Hepatocyte (in vitro differentiated cells): Measurements from ENCODE around the gene EIF3D. TPM values are rescaled to one million over a fixed set of nuclear protein-coding genes. Genes with fewer than 3 reads are reported as not detected.
A peak's percentile ranks its signal among the peaks of the same experiment; 100 is the strongest.

ENCODE experiments used
- DNase-seq: peaks from one replicate; pipeline ENCODE4 v3.0.0-alpha.2; 2016; ENCODE audit warnings: low spot score
- H2AFZ ChIP-seq: fragments of 200-600 bp; sonication (generic); 2 replicates; pipeline ENCODE4 v1.6.0; 2016; ENCODE audit warnings: antibody characterized with exemption, mild to moderate bottlenecking
- H3K27ac ChIP-seq: fragments of 200-600 bp; sonication (generic); 2 replicates; pipeline ENCODE4 v1.5.1; 2016; ENCODE audit warnings: mild to moderate bottlenecking
- H3K27me3 ChIP-seq: fragments of 200-600 bp; sonication (generic); 2 replicates; pipeline ENCODE4 v1.6.1; 2016
- H3K36me3 ChIP-seq: fragments of 200-600 bp; sonication (generic); replicated peaks from 2 replicates; pipeline ENCODE4 v1.5.1; 2016; ENCODE audit warnings: low read depth; ENCODE audit not compliant: insufficient read depth
- H3K4me1 ChIP-seq: fragments of 200-600 bp; sonication (generic); 2 replicates; pipeline ENCODE4 v1.5.1; 2016; ENCODE audit warnings: mild to moderate bottlenecking, moderate library complexity; ENCODE audit not compliant: insufficient read depth
- H3K4me2 ChIP-seq: fragments of 200-600 bp; sonication (generic); 2 replicates; pipeline ENCODE4 v1.6.0; 2016
- H3K4me3 ChIP-seq: fragments of 200-600 bp; sonication (generic); 2 replicates; pipeline ENCODE4 v1.5.1; 2016; ENCODE audit warnings: mild to moderate bottlenecking
- H3K79me2 ChIP-seq: fragments of 200-600 bp; sonication (generic); 2 replicates; pipeline ENCODE4 v1.6.0; 2017; ENCODE audit warnings: mild to moderate bottlenecking
- H3K9me2 ChIP-seq: fragments of 200-600 bp; sonication (generic); replicated peaks from 2 replicates; pipeline ENCODE4 v1.6.0; 2017; ENCODE audit warnings: mild to moderate bottlenecking; ENCODE audit not compliant: insufficient read depth
- H3K9me3 ChIP-seq: fragments of 200-600 bp; sonication (generic); 2 replicates; pipeline ENCODE4 v1.5.1; 2016; ENCODE audit warnings: low read depth, mild to moderate bottlenecking
- H4K20me1 ChIP-seq: fragments of 200-600 bp; sonication (generic); 2 replicates; pipeline ENCODE4 v1.6.0; 2016; ENCODE audit warnings: mild to moderate bottlenecking; ENCODE audit not compliant: insufficient read depth, poor library complexity, severe bottlenecking
- EZH2 ChIP-seq: fragments of 200-600 bp; sonication (generic); IDR thresholded peaks from 2 replicates; pipeline ENCODE4 v1.6.1; 2016; ENCODE audit warnings: antibody characterized with exemption, mild to moderate bottlenecking, borderline replicate concordance
- EZH2phosphoT487 ChIP-seq: fragments of 200-600 bp; sonication (generic); IDR thresholded peaks from one replicate; pipeline ENCODE4 v1.6.1; 2018; ENCODE audit warnings: antibody characterized with exemption, mild to moderate bottlenecking, low read depth, moderate library complexity; ENCODE audit not compliant: unreplicated experiment, severe bottlenecking
- WGBS: methylation state at CpG from one replicate; pipeline ENCODE4 v1.1.6; 2016; ENCODE audit warnings: low lambda C conversion rate; ENCODE audit errors: missing lambda C conversion rate; 5-methylcytosine and 5-hydroxymethylcytosine counted together
- polyA plus RNA-seq: library from polyadenylated mRNA; unstranded; fragments of >200 nt; fragmentation: Nextera tagmentation; extraction: Ambion mirVana; gene quantifications from 2 replicates; pipeline ENCODE4 v1.2.1, GENCODE V29; 2016
- total RNA-seq: library from RNA; depleted of rRNA; stranded (reverse); fragments of >200 nt; gene quantifications from 2 replicates; pipeline ENCODE4 v1.2.3, GENCODE V29; 2014
- TF ChIP-seq, protein P1 (sequence below): fragments of 200-600 bp; sonication (generic); IDR thresholded peaks from 2 replicates; pipeline ENCODE4 v1.5.1; 2016; ENCODE audit warnings: antibody characterized with exemption, mild to moderate bottlenecking; ENCODE audit not compliant: poor library complexity

EIF3D gene
- total and polyA plus RNA-seq, 2 experiments from 2014 or later: 70.4 to 171 TPM

DNA sequence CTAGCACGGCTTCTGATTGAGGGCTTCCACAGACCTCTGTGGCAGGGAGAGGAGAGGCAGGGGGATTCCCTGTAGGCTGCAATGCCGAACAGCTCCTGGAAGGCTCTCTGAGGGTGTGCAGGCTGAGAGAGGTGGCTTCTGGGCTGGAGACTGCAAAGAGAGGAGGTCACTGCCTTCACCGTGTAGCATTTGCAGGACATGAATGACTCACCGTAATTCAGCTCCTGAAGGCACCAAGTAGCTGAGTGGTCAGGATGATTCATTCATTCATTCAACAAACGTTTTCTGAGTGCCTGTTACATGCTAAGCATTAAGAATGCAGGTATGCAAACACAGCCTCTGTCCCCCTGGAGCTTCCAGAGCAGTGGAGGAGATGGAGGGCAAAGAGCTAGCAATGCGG lies 18.0 kb upstream of the EIF3D start:
- Histone ChIP-seq H3K27me3 (peaks cover 8% of the 10 kb centered on the region), H3K4me2 (no peak overlapping the region), H3K4me1 (no peaks in the 10 kb centered on the region), H3K9me2 (no peaks in the 10 kb centered on the region), H2AFZ (no peak overlapping the region), H3K36me3 (no peaks in the 10 kb centered on the region), H3K27ac (no peak overlapping the region), H4K20me1 (no peaks in the 10 kb centered on the region), H3K79me2 (no peaks in the 10 kb centered on the region), H3K4me3 (no peak overlapping the region), H3K9me3 (no peaks in the 10 kb centered on the region)
- DNase-seq: peak; percentile 32
- no peak for TF ChIP-seq EZH2
- TF ChIP-seq EZH2phosphoT487: no peak
- TF ChIP-seq, protein P1, sequence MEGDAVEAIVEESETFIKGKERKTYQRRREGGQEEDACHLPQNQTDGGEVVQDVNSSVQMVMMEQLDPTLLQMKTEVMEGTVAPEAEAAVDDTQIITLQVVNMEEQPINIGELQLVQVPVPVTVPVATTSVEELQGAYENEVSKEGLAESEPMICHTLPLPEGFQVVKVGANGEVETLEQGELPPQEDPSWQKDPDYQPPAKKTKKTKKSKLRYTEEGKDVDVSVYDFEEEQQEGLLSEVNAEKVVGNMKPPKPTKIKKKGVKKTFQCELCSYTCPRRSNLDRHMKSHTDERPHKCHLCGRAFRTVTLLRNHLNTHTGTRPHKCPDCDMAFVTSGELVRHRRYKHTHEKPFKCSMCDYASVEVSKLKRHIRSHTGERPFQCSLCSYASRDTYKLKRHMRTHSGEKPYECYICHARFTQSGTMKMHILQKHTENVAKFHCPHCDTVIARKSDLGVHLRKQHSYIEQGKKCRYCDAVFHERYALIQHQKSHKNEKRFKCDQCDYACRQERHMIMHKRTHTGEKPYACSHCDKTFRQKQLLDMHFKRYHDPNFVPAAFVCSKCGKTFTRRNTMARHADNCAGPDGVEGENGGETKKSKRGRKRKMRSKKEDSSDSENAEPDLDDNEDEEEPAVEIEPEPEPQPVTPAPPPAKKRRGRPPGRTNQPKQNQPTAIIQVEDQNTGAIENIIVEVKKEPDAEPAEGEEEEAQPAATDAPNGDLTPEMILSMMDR: no peak
- 36% methylated on average over 6 of the region's 6 CpGs for WGBS

DNA sequence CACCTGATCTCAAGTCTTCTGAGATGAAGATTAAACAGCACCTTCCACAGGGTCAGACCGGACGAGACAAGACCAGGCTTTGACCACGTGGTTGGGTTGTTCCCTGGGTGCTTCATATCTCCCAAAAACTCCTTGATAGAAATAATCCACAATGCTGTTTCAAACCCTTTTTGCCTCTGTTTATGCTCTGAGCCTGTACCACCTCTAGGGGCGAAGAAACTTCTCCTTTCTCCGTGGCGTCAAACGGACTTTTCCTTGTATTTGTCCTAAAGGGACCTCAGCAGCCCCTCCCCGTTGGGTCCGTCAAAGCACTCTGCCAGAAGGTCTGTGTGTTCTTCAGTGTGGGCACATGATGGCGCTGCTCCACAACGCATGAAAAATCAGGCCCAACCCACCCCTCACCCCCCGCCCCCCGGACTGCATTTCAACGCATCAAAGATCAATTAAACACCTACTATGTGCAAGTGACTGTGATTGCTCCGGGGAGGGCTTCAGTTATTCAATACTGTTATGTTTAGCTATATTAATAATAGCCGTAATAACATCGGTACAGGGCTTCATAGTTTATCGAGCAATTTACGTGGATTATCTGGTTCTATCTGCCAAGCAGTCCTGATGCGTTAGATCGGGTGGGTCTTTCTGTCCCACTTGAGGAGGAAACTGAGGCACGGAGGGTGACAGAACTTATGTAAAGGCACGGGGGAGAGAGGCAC lies 17.3 kb upstream of the EIF3D start:
- Histone ChIP-seq H3K9me2 (no peaks in the 10 kb centered on the region), H4K20me1 (no peaks in the 10 kb centered on the region), H3K4me2 (no peak overlapping the region), H3K9me3 (no peaks in the 10 kb centered on the region), H3K27ac (no peak overlapping the region), H3K79me2 (no peaks in the 10 kb centered on the region), H3K4me3 (no peak overlapping the region), H3K36me3 (no peaks in the 10 kb centered on the region), H3K4me1 (no peaks in the 10 kb centered on the region), H3K27me3 (peaks cover 3% of the 10 kb centered on the region), H2AFZ (no peak overlapping the region)
- peak; percentile 67 for DNase-seq
- TF ChIP-seq, protein P1: peak; percentile 81
- TF ChIP-seq EZH2: no peak
- no peak for TF ChIP-seq EZH2phosphoT487
- 32% methylated on average over 23 of the region's 23 CpGs for WGBS

DNA sequence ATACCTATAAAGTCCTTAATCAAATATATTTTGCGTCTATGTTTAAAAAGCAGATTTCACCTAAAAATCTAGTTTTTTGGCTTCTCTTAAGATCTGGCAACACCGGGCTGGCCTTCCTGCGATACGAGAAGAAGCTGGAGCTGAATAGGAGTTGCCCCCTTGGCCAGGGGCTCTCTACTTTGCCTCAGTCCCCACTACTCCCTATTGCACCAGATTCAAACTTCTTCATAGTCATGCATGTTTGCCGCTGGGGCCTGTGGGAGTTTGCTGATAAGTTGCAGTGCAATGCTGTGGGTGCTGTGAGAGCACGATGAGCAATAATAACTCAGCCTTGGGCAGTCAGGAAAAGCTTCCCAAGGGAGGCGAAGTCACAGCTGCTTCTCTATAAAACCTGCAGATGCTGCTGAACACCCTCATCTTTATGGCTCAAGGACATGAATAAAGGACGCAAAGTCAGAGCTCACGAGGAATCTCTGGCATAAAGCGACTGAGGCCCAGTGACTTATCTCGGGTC lies 15.2 kb upstream of the EIF3D start:
- H3K4me2 ChIP-seq: no peak overlapping the region
- H3K4me3 ChIP-seq: no peak overlapping the region
- no peaks in the 10 kb centered on the region for H3K79me2 ChIP-seq
- 86% methylated on average over 11 of the region's 11 CpGs for WGBS
- TF ChIP-seq, protein P1: no peak
- no peak for TF ChIP-seq EZH2phosphoT487
- TF ChIP-seq EZH2: no peak
- no peaks in the 10 kb centered on the region for H3K9me3 ChIP-seq
- no peaks in the 10 kb centered on the region for H3K9me2 ChIP-seq
- H4K20me1 ChIP-seq: no peaks in the 10 kb centered on the region
- no peak overlapping the region for H2AFZ ChIP-seq
- H3K36me3 ChIP-seq: no peaks in the 10 kb centered on the region
- no peak for DNase-seq
- no peaks in the 10 kb centered on the region for H3K4me1 ChIP-seq
- H3K27me3 ChIP-seq: no peaks in the 10 kb centered on the region
- H3K27ac ChIP-seq: no peak overlapping the region
